GM19463 (cell line): ENCODE data around the gene GNAT1.
A peak's percentile ranks its signal among the peaks of the same experiment; 100 is the strongest.
"Not testable (repeated sequence)": the region's sequence is repeated elsewhere in the genome, so short reads cannot be mapped to it uniquely, and the experiment has no call there.

Experiments
- ATAC-seq: cut with Tn5 transposase; IDR thresholded peaks from one replicate; pipeline ENCODE4 v1.9.1; 2021; ENCODE audit warnings: mild to moderate bottlenecking, moderate library complexity; ENCODE audit not compliant: unreplicated experiment

The GNAT1 gene

DNA sequence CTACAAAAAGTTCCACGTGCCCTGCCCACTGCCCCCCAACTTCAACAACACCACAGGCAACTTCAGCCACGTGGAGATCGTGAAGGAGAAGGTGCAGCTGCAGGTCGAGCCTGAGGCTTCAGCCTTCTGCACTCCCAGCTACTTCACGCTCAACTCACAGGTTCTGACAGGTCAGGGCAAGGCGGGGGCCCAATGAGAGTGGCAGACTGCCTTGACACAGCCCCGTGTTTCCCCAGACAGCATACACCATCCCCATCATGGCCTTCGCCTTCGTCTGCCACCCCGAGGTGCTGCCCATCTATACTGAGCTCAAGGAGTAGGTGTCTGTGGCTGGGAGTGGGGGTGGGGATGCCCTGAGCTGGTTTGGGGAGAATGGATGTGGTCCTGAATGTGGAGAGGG lies 26.3 kb downstream of the GNAT1 start:
- ATAC-seq, result no peak

DNA sequence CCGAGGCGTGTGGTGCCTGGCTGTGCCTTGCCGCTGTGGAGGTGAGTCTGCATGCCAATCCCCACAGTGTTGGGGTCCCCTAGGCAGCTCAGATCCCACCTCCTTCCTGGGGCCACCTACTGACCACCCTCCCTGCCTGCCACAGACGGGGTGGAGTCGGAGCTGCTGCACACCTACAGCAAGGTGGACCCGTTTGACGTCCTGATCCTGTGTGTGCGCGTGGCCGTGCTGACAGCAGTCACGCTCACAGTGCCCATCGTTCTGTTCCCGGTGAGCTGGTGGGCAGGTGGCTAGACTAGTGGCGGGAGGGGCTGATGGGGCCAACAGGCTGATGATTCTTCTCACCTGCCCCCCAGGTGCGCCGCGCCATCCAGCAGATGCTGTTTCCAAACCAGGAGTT lies 27.0 kb downstream of the GNAT1 start:
- no peak for ATAC-seq

DNA sequence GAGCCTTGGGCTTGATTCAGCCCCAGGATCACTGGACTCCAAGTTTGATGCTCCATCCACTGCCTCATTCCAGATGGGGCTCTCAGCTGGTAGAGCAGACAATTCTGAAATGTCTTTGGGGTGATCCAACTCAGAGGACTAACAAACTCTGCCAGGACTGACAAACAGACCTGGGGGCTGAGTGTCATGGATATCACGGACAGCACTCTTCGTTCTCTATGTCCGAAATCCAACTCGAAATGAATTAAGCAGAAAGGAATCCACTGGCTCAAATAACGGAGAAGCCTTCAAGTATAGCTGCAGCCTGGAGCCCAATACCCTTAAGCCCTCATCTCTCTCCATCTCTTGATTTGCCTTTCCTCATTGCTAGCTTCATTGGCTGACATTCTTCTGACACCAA lies 27.9 kb downstream of the GNAT1 start:
- ATAC-seq, result no peak

DNA sequence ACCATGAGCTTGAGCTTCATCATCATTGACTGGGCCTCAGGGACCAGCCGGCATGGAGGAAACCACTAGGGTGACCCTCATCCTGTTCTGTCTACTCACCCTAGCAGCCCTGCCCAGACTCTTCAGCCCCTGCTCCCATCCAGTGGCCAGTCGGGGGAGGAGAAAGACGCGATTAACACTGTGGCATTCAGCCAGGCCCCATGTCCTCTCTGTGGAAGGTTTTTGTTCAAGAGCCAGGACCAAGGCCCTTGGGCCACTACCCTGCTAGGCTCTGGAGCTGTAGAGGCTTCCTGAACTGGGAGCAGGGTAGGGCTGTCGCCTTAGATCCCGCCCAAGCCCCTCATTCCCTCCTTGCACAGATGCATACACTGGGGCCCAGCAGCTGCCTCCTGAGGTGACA lies 28.7 kb downstream of the GNAT1 start:
- no peak for ATAC-seq

GRCh38 chr3:50221051-50221410 lies 29.6 kb downstream of the GNAT1 start:
- no peak for ATAC-seq

DNA sequence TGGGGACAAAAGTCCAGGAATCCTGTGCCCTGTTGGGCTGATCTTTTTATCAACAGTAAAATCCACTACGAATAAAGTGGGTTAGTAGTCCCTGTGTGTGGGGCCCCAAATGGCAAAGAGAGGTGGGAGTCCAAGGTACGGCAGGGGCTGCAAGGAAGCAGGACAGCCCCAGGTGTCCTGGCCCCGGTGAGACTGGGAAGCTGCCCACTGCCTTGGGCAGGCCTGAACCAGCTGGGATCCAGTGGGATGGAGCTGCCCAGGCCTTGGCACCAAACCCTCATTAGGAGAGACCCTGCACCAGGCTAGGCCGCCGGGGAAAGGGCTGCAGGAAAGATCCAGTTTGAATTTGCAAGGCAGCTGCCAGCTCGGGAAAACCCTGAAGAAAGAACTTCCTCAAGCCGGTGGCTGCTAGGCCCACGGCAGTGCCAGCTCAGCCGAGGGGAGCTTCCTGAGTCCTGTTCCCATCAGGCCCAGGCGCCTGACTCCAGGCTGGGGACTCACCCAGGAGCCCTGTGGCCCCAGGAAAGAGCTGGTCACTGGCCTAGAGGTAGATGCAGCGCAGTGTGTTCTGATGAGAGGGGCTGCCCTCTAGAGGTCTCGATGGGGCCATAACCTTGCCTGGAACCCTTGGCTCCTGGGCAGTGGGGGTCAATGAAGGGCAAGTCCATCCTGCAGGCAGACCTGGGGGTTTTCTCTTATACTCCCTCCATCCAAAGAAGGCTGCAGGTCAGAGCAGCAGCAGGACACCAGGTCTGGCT lies 30.2 kb downstream of the GNAT1 start:
- no peak for ATAC-seq

DNA sequence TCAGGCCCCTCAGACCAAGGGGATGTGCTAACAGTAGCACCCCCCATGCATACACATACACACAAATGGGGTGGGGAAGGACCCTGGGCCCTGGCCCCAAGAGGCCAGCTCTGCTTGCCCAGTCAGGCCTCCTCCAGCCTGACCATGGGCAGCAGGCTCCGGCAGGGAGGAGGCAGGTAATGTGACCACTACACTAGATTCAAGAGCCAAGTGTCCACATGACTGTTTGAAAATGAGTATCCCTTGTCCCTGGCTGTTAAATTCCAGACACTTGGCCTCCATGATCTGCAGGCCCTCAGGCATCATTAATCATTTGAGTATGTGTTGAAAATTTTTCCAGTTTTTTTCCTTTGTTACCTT lies 30.7 kb downstream of the GNAT1 start:
- ATAC-seq, result no peak

- no peak for ATAC-seq
Measured at GRCh38 chr3:50224639-50225038, 33.2 kb downstream of the GNAT1 start.

- ATAC-seq, result peak; percentile 1
Measured at GRCh38 chr3:50226888-50227389, 35.5 kb downstream of the GNAT1 start.

GRCh38 chr3:50227390-50228183 lies 36.2 kb downstream of the GNAT1 start:
- peak; percentile 83 for ATAC-seq

GRCh38 chr3:50228184-50228763 lies 36.9 kb downstream of the GNAT1 start:
- ATAC-seq, result not testable (repeated sequence)

- ATAC-seq, result no peak
Measured at GRCh38 chr3:50229490-50229889, 38.1 kb downstream of the GNAT1 start.

- no peak for ATAC-seq
Measured at GRCh38 chr3:50230104-50230793, 38.8 kb downstream of the GNAT1 start.

GRCh38 chr3:50230794-50231125 lies 39.4 kb downstream of the GNAT1 start:
- no peak for ATAC-seq

- ATAC-seq, result no peak
Measured at GRCh38 chr3:50231581-50231980, 40.2 kb downstream of the GNAT1 start.

DNA sequence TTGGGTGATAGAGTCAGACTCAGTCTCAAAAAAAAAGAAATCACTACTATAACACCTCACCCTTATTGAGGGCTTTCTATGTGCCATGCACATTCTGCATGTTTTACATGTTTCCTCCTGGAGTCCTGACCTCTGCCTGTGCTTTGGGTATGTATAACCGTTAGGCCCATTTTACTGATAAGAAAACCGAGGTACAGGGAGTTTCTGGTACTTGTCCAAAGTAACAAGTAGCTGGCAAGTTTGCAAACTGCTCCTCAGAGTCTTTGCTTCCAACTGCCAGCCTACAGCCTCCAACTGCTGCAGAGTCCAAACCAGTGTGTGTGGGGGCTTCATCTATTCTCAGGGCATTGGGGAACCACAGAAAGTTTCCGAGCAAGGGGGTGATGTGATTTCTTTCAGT lies 40.9 kb downstream of the GNAT1 start:
- no peak for ATAC-seq

DNA sequence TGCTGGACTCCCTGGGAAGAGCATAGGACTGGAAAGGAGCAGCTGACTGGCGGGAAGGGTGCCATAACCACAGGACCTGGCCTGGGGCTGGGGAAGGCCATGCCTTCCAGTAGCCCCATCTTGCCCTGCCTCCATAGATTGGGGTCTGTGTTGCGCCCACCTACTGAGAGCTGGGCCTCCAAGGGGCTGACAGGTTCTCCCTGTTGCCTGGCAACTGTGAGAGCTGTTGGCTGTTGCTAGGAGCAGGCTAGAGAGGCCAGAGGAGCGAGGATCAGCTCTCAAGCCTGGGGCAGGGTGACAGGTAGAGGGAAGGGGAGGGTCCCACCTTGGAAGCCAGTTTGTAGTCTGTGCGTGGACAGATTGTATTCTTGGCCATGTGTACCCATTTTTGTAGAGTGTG lies 41.8 kb downstream of the GNAT1 start:
- no peak for ATAC-seq

GRCh38 chr3:50235716-50236483 lies 44.5 kb downstream of the GNAT1 start, which contains the start of gene GNAI2:
Gene GNAI2, plus strand, starts transcription at chr3:50236204. Its CDS starts 132 bp downstream, at chr3:50236336.
- peak; percentile 92 for ATAC-seq

DNA sequence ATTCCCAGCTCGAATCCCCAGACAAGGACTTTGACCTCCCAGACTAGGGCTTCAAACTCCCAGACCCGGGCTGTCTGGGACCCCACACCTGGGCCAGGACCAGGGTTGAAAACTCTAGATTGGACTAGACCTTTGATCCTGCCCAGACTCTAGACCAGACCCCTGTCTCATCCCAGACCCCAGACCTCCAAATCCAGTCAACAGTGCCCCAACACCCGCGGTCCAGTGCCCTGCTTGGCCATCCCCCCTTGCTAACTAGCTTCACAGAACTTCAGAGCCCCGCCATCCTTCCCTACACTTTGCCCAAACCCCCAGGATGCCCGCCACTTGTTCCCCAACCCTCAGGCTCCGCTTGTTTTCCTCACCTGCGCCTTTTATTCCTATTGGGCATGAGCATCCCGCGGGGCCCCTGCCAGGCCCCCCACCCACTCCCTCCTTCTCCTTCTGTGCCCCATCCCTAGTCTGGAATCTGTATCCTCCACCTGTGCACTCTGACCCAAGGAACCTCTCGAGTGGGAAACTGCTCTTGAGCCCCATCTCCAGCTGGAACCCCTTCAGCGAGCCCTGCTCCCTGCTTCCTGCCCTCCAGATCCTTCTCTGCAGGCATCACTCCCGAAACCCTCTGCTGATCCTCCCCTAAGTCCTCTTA lies 45.2 kb downstream of the GNAT1 start:
- no peak for ATAC-seq

- no peak for ATAC-seq
Measured at GRCh38 chr3:50237133-50237651, 45.8 kb downstream of the GNAT1 start.
